Calu3 (cell line): ENCODE measurements around the gene TMF1. TPM values are rescaled to one million over a fixed set of nuclear protein-coding genes. Genes with fewer than 3 reads are reported as not detected.

Source experiments
- BruUV-seq: library from RNA; stranded (reverse); fragments of 400-500 nt; replicated peaks from 2 replicates; lab custom pipeline; 2021; lab: Mats Ljungman, UMichigan
- CTCF ChIA-PET: fragments of 300-600 bp; sonication (Branson Sonifier 250); formaldehyde crosslinking; loops from one replicate; lab custom pipeline; 2022; ENCODE audit warnings: antibody characterized with exemption; lab: Charles Lee
- DNase-seq: peaks from one replicate; pipeline ENCODE4 v3.0.0; 2022
- H3K27ac Mint-ChIP-seq: one replicate; pipeline ENCODE4 v1.8.0; 2022; ENCODE audit warnings: mixed read lengths; ENCODE audit not compliant: unreplicated experiment
- H3K27me3 Mint-ChIP-seq: one replicate; pipeline ENCODE4 v1.8.0; 2022; ENCODE audit warnings: mixed read lengths; ENCODE audit not compliant: unreplicated experiment
- H3K36me3 Mint-ChIP-seq: one replicate; pipeline ENCODE4 v1.8.0; 2022; ENCODE audit warnings: mild to moderate bottlenecking, moderate library complexity, mixed read lengths; ENCODE audit not compliant: insufficient read depth, unreplicated experiment
- H3K4me1 Mint-ChIP-seq: one replicate; pipeline ENCODE4 v1.8.0; 2022; ENCODE audit warnings: mild to moderate bottlenecking, low read depth, mixed read lengths; ENCODE audit not compliant: unreplicated experiment
- H3K4me3 Mint-ChIP-seq: one replicate; pipeline ENCODE4 v1.8.0; 2022; ENCODE audit warnings: mild to moderate bottlenecking, low read depth, moderate library complexity, mixed read lengths; ENCODE audit not compliant: unreplicated experiment
- H3K9me3 Mint-ChIP-seq: one replicate; pipeline ENCODE4 v1.8.0; 2022; ENCODE audit warnings: low read depth, mixed read lengths; ENCODE audit not compliant: unreplicated experiment
- intact Hi-C: fragments of 100-400 bp; cut with micrococcal nuclease; formaldehyde crosslinking; loops from one replicate; pipeline ENCODE4 v1.10.0; 2022; ENCODE audit not compliant: unreplicated experiment
- total RNA-seq: library from RNA; stranded (reverse); gene quantifications from 2 replicates; pipeline ENCODE4 v1.2.3, GENCODE V29; 2022
- TF ChIP-seq, protein P1 (sequence below): fragments of 200-600 bp; IDR thresholded peaks from one replicate; pipeline ENCODE4 v1.8.0; 2022; ENCODE audit warnings: antibody characterized with exemption; ENCODE audit not compliant: unreplicated experiment

TMF1 gene
- total RNA-seq, 1 experiment from 2014 or later = 34.4 TPM

DNA sequence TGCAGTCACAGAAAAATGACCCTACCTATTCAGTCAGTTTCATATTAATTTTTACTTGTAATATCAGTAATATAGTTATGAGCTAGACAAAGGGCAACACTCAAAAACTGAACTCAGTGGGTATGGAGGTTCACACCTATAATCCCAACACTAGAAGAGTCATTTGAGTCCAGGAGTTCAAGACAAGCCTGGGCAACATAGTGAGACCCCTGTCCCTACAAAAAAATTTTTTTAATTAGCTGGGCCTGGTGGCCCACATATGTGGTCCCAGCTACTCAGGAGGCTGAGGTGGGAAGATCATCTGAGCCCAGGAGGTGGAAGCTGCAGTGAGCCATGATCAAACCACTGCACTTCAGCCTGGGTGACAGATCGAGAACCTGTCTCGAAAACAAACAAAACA, 3.1 kb downstream of the TMF1 start:
- intact Hi-C loops = no loop called here
- CTCF ChIA-PET = interaction anchor here (0.7 kb wide), 1 partner anchor 269 kb away, joined by 3 read pairs; no protein-coding TSS in a partner anchor
- no peaks in the 10 kb centered on the region for H3K27me3 Mint-ChIP-seq
- TF ChIP-seq, protein P1, sequence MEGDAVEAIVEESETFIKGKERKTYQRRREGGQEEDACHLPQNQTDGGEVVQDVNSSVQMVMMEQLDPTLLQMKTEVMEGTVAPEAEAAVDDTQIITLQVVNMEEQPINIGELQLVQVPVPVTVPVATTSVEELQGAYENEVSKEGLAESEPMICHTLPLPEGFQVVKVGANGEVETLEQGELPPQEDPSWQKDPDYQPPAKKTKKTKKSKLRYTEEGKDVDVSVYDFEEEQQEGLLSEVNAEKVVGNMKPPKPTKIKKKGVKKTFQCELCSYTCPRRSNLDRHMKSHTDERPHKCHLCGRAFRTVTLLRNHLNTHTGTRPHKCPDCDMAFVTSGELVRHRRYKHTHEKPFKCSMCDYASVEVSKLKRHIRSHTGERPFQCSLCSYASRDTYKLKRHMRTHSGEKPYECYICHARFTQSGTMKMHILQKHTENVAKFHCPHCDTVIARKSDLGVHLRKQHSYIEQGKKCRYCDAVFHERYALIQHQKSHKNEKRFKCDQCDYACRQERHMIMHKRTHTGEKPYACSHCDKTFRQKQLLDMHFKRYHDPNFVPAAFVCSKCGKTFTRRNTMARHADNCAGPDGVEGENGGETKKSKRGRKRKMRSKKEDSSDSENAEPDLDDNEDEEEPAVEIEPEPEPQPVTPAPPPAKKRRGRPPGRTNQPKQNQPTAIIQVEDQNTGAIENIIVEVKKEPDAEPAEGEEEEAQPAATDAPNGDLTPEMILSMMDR = no peak
- peaks cover 33% of the 10 kb centered on the region for H3K36me3 Mint-ChIP-seq
- H3K4me3 Mint-ChIP-seq = no peak overlapping the region
- H3K9me3 Mint-ChIP-seq = no peaks in the 10 kb centered on the region
- DNase-seq = no peak
- H3K27ac Mint-ChIP-seq = no peak overlapping the region
- no TSS peak for BruUV-seq
- no peaks in the 10 kb centered on the region for H3K4me1 Mint-ChIP-seq

DNA sequence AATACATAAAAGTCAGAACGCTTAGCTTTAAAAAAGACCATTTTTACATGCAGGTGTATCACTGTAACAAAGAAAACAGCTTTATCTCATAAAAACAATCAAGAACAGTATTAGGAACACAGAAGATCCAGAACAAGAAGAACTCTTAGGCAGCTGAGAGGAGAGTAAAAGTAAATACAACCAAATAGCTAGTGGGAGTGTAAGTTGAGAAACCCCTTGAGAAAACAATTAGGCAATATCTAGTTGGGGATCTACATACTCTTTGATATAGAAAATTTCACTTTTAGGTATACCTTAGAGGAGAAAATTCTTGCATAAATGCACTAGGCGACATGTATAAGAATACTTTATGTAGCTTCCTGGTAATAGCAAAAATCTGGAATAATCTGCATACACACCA, 7.5 kb downstream of the TMF1 start:
- no peaks in the 10 kb centered on the region for H3K4me1 Mint-ChIP-seq
- BruUV-seq = no TSS peak
- no peaks in the 10 kb centered on the region for H3K27me3 Mint-ChIP-seq
- no peak for DNase-seq
- TF ChIP-seq, protein P1 = no peak
- H3K36me3 Mint-ChIP-seq = peaks cover 21% of the 10 kb centered on the region
- no peak overlapping the region for H3K4me3 Mint-ChIP-seq
- no peaks in the 10 kb centered on the region for H3K9me3 Mint-ChIP-seq
- intact Hi-C loops = no loop called here
- CTCF ChIA-PET = no interaction called here
- H3K27ac Mint-ChIP-seq = no peak overlapping the region

DNA sequence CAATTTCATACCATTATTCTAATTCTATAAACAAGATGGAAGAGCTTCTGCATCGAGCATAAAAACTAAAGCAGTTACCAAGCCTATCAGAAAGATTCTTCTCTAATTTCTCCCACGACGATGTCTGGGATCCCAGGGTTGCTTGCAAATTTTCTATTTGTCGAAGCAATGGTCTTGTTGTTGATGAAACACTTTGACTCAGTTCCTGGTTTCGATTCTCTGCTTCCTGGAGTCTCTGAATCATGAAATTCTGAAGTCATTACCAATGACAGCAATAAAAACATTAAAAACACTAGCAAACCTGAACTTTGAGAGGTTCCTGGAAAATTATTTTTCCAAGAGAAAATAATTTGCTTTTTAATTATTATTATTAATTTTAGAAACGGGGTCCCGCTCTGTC, 18.7 kb downstream of the TMF1 start:
- H3K27me3 Mint-ChIP-seq = no peaks in the 10 kb centered on the region
- intact Hi-C loops = no loop called here
- H3K9me3 Mint-ChIP-seq = no peaks in the 10 kb centered on the region
- CTCF ChIA-PET = no interaction called here
- H3K27ac Mint-ChIP-seq = peak overlapping the region; percentile 70
- peak; percentile 15 for DNase-seq
- no peaks in the 10 kb centered on the region for H3K4me1 Mint-ChIP-seq
- no peak overlapping the region for H3K4me3 Mint-ChIP-seq
- no TSS peak for BruUV-seq
- peaks cover 50% of the 10 kb centered on the region for H3K36me3 Mint-ChIP-seq
- TF ChIP-seq, protein P1 = no peak

DNA sequence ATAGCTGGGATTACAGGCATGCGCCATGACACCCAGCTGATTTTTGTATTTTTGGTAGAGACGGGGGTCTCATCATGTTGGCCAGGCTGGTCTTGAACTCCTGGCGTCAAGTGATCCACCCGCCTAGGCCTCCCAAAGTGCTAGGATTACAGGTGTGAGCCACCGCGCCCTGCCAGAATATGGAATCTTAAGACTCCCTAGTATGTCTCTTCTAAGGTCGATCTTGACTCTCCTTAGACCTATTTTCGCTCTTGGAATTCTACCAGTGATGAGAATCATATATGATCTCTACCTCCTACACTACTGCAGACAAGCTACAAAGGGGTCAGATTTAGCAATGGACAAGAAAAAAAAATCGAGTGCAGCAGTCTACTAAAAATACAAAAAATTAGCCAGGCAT, 19.4 kb downstream of the TMF1 start:
- CTCF ChIA-PET = no interaction called here
- intact Hi-C loops = no loop called here
- DNase-seq = no peak
- peak overlapping the region; percentile 70 for H3K27ac Mint-ChIP-seq
- peaks cover 55% of the 10 kb centered on the region for H3K36me3 Mint-ChIP-seq
- H3K4me1 Mint-ChIP-seq = no peaks in the 10 kb centered on the region
- no peaks in the 10 kb centered on the region for H3K27me3 Mint-ChIP-seq
- H3K9me3 Mint-ChIP-seq = no peaks in the 10 kb centered on the region
- TF ChIP-seq, protein P1 = no peak
- no TSS peak for BruUV-seq
- H3K4me3 Mint-ChIP-seq = no peak overlapping the region
